AG09309 (cell line): ENCODE measurements around the gene SPSB4.

Experiments
- DNase-seq: peaks from one replicate; pipeline ENCODE4 v3.0.0-alpha.2; 2010; ENCODE audit warnings: low read depth
- H3K4me3 ChIP-seq: 2 replicates; pipeline ENCODE4 v1.5.1; 2011; ENCODE audit warnings: mild to moderate bottlenecking, low read depth, low read length, moderate library complexity; ENCODE audit not compliant: control insufficient read depth
- TF ChIP-seq, protein P1 (sequence below): IDR thresholded peaks from 2 replicates; pipeline ENCODE4 v1.5.1; 2011; ENCODE audit warnings: mild to moderate bottlenecking, low read depth, low read length, inconsistent platforms; ENCODE audit not compliant: insufficient read depth, control insufficient read depth; ENCODE audit errors: missing control alignments

The SPSB4 gene

DNA sequence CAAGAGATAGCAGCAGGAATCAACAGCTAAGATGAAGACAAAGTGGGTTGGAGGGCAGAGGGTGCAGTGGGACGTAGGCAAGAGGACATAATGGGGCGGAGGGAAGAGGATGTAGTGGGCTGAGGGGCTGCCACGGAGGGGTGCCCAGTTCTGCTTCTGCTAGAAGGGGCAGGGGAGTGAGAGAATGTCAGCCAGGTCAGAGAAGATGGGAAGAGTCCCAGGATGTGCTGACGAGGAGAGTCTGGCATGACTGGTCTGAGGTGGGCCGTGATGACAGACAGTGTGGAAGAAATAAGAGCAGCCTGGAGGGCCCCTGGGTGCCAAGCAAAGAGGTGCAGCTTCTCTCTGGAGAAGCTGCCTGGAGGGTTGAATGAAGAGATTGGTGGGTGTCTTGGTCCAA lies 4.0 kb downstream of the SPSB4 start:
- TF ChIP-seq, protein P1, sequence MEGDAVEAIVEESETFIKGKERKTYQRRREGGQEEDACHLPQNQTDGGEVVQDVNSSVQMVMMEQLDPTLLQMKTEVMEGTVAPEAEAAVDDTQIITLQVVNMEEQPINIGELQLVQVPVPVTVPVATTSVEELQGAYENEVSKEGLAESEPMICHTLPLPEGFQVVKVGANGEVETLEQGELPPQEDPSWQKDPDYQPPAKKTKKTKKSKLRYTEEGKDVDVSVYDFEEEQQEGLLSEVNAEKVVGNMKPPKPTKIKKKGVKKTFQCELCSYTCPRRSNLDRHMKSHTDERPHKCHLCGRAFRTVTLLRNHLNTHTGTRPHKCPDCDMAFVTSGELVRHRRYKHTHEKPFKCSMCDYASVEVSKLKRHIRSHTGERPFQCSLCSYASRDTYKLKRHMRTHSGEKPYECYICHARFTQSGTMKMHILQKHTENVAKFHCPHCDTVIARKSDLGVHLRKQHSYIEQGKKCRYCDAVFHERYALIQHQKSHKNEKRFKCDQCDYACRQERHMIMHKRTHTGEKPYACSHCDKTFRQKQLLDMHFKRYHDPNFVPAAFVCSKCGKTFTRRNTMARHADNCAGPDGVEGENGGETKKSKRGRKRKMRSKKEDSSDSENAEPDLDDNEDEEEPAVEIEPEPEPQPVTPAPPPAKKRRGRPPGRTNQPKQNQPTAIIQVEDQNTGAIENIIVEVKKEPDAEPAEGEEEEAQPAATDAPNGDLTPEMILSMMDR, result no peak
- no peak for DNase-seq

DNA sequence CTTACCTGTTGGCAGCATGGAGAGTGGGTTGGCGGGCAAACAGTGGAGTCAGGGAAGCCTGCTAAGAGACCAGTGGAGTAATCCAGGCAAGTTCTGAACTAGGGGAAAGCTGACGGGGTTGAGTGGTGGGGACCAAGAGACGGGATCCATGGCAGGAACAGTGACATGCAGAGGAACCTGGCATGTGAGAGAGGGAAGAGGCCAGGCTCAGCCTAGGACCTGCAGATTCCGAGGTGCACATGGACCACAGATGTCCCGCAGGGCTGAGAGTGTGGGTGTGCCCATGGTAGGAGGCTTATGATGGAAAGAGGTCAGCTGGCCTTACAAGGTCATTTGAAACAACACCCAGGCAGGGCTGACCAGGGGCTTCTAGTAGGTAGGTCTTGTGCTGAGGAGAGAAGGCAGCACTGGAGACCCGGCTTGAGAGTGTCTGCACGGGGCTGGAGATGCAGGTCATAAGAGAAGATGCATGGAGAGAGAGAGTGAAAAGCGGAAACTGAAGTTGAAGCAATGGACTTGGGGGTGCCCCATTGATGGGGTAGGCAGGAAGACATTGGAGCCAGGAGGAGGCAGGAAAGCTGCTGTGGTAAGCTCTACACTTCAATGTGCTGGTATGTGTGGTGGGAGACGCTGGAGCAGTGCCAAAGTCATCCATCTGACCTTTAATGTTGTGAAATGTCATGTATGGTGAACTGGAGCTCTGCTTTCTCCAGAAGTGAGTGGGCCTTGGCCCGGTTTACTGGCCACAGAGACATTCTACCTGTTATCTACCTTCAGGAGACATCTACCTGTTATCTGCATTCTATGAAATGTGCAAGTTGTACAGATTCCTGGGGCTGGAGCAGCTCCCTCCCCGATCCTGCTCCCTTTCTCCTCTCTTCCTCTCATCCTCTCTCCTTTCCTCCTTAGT lies 4.6 kb downstream of the SPSB4 start:
- no peak overlapping the region for H3K4me3 ChIP-seq
- no peak for DNase-seq
- TF ChIP-seq, protein P1, result no peak

More for the DNA sequence above, 4.0 kb downstream of the SPSB4 start:
- no peak overlapping the region for H3K4me3 ChIP-seq

DNA sequence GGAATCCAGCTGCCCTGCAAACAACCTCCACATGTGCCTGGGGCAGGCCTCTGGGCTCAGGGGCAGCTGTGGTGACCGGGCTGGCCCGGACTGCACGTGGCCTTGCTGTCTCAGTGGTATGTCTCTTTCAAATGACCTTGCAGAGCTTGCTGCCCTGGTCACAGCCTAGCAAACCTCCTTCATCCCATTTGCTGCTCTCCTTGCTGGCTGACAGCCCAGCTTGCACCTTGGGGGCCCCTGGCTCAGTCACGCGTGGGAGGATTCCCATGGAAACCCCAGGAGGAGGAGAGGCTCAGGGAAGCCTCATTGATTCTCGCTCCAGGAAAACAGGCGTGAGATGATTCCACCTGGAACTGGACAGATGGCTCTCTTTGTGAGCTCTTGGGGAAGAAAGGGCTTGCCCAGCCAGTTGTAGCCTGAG lies 5.6 kb downstream of the SPSB4 start:
- TF ChIP-seq, protein P1, result no peak
- no peak overlapping the region for H3K4me3 ChIP-seq
- DNase-seq, result no peak

- no peak for DNase-seq
- TF ChIP-seq, protein P1, result no peak
- no peak overlapping the region for H3K4me3 ChIP-seq
Measured at GRCh38 chr3:141057436-141057835, 6.3 kb downstream of the SPSB4 start.

- DNase-seq, result no peak
- H3K4me3 ChIP-seq, result no peak overlapping the region
- TF ChIP-seq, protein P1, result no peak
Measured at GRCh38 chr3:141057946-141058800, 7.0 kb downstream of the SPSB4 start.

DNA sequence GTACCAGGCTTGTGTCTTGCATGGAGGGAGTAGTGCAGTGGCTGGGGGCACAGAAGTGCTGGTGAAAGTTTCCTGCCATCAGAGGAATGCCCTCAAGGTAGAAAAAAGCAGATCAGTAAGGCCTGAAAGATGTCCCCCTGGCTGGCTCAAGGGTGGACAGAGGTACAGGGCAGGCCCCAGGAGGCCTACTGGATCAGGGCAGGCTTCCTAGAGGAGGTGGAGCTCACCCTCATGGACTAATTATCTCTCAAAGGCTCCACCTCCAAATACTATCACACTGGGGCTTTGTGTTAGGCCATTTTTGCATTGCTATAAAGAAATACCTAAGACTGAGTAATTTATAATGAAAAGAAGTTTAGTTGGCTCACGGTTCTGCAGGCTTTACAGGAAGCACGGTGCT lies 7.8 kb downstream of the SPSB4 start:
- TF ChIP-seq, protein P1, result no peak
- no peak for DNase-seq
- no peak overlapping the region for H3K4me3 ChIP-seq
